Measurements from ENCODE around the gene NOSTRIN.
A peak's percentile ranks its signal among the peaks of the same experiment; 100 is the strongest.

Gene NOSTRIN

DNA sequence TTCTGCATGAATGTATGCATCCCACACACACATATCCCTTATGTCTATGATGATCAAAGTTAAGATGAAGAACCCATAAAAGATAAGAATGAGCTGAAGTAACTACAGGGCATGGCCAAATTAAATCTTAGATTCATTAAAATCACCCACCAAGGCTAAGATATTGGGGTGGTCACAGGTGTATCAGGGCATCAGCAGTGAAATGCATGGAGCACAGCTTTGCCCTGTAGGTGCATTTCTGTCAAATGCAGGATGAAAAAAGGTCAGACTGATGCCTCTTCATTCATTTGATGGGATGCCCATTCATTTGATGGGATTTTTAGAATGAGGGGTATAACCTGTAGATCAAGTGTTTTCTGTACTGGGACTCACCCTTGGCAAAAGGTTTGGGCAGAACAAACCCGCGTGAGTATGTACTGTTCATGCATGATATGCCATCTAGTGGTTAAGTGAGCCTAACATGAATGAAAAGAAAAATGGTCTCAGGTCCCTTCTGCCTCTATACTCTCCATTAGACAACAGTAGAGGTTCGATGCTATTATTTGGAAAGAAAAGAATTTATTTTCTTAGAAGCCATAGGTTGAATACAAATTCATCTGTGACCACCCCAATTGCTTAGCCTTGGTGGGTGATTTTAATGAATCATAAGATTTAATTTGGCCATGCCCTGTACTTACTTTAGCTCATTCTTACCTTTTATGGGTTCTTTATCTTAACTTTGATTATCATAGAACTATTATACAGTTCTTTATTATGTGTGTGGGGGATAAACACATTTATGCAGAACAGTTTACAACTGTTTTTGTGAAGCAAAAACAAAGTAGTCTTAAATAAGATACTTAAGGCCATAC lies 43.2 kb upstream of the NOSTRIN start:
- no peak overlapping the region for H3K4me3 ChIP-seq (ENCODE audit: low read depth, low read length)
- H3K36me3 ChIP-seq (ENCODE audit: control insufficient read depth in 2 of 2, insufficient read depth in 1 of 2, low read length in 2 of 2) = peaks cover 0 to 3% of the 10 kb centered on the region in 2 experiments; a peak in 1 of 3 replicates
- TF ChIP-seq SCRT2 (tag by site-specific recombination; IDR thresholded peaks at IDR 0.05) (0 out of 2 replicates have a peak, but pooled peaks have one; percentile 22), TCF7L2 (IDR thresholded peaks at IDR 0.05; ENCODE audit: borderline replicate concordance, low read depth, low read length) (no peak), ZNF654 (tag by site-specific recombination; IDR thresholded peaks at IDR 0.05; ENCODE audit: low read depth) (peak; percentile 52), ZNF391 (tag by site-specific recombination; IDR thresholded peaks at IDR 0.05; ENCODE audit: borderline replicate concordance, low read depth) (no peak), CTCF (tag by site-specific recombination; IDR thresholded peaks at IDR 0.05) (0 out of 2 replicates have a peak, but pooled peaks have one; percentile 9)
- POLR2A ChIA-PET = no interaction called here
- CTCF ChIA-PET = interaction anchor here (0.6 to 2.2 kb wide), 11 partner anchors 11 to 491 kb away, joined by 3 to 9 read pairs (median 4); no protein-coding TSS in a partner anchor
- H3K27ac ChIP-seq (ENCODE audit: extremely low read depth, low read depth, low read length) = no peak overlapping the region
- H3K9me3 ChIP-seq (ENCODE audit: control insufficient read depth, insufficient read depth, low read depth, low read length) = no peaks in the 10 kb centered on the region
- no peaks in the 10 kb centered on the region for H3K4me1 ChIP-seq (ENCODE audit: control insufficient read depth, insufficient read depth, low read length)

GRCh38 chr2:168765401-168765800 lies 37.0 kb upstream of the NOSTRIN start:
- POLR2A ChIA-PET = no interaction called here
- TF ChIP-seq HOXA7 (CRISPR knock-in tag; IDR thresholded peaks at IDR 0.05; ENCODE audit: borderline replicate concordance) = no peak
- no peak for TF ChIP-seq ZNF248 (tag by site-specific recombination; IDR thresholded peaks at IDR 0.05)
- no peak for TF ChIP-seq ZNF239 (tag by site-specific recombination; IDR thresholded peaks at IDR 0.05)
- no peak for TF ChIP-seq KLF7 (tag by site-specific recombination; IDR thresholded peaks at IDR 0.05; ENCODE audit: borderline replicate concordance)
- no peak for TF ChIP-seq ZNF48 (tag by site-specific recombination; IDR thresholded peaks at IDR 0.05)
- no peak for TF ChIP-seq ZBTB20 (tag by site-specific recombination; IDR thresholded peaks at IDR 0.05)
- no peak for TF ChIP-seq ZNF24 (tag by site-specific recombination; IDR thresholded peaks at IDR 0.05)
- no peak for TF ChIP-seq ZNF677 (tag by site-specific recombination; IDR thresholded peaks at IDR 0.05)
- TF ChIP-seq PRDM4 (tag by site-specific recombination; IDR thresholded peaks at IDR 0.05) = no peak
- Histone ChIP-seq H3K4me3 (ENCODE audit: low read depth, low read length) (no peak overlapping the region), H3K27ac (ENCODE audit: extremely low read depth, low read depth, low read length) (no peak overlapping the region), H3K36me3 (ENCODE audit: control insufficient read depth in 2 of 2, insufficient read depth in 1 of 2, low read length in 2 of 2) (peaks cover 0 to 7% of the 10 kb centered on the region in 2 experiments; a peak in 1 of 3 replicates), H3K9me3 (ENCODE audit: control insufficient read depth, insufficient read depth, low read depth, low read length) (no peaks in the 10 kb centered on the region), H3K4me1 (ENCODE audit: control insufficient read depth, insufficient read depth, low read length) (no peaks in the 10 kb centered on the region; the same call in 1 of the 2 replicates)
- CTCF ChIA-PET = interaction anchor here (0.6 to 1.1 kb wide), 2 partner anchors 9 to 88 kb away, joined by 3 to 5 read pairs; no protein-coding TSS in a partner anchor

DNA sequence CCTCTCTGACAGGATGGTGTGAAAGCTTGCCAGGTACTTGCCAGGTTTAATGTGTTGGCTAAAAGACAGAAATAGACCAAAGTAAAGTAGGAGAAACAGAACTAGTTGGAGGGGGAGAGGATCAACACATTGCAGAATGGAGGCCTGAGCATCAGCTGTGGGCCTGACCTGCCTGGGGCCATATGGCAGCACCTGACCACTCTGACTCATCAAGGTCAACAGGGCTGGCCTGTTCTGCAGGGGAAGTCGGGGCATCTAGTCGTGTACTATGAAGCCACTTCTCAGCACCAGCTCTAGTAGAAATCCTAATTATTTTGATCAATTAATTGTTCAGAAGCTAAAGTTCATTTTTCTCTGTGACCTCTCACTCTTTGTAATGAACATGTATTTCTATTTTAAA lies 35.8 kb upstream of the NOSTRIN start:
- Histone ChIP-seq H3K9me3 (ENCODE audit: control insufficient read depth, insufficient read depth, low read depth, low read length) (no peaks in the 10 kb centered on the region), H3K36me3 (ENCODE audit: control insufficient read depth in 2 of 2, insufficient read depth in 1 of 2, low read length in 2 of 2) (peaks cover 0 to 7% of the 10 kb centered on the region in 2 experiments; a peak in 1 of 3 replicates), H3K27ac (ENCODE audit: extremely low read depth, low read depth, low read length) (no peak overlapping the region), H3K4me1 (ENCODE audit: control insufficient read depth, insufficient read depth, low read length) (no peaks in the 10 kb centered on the region; the same call in 1 of the 2 replicates), H3K4me3 (ENCODE audit: low read depth, low read length) (no peak overlapping the region)
- ChIA-PET CTCF (interaction anchor here (0.5 to 0.8 kb wide), 2 partner anchors 71 to 154 kb away, joined by 3 read pairs; no protein-coding TSS in a partner anchor), POLR2A (no interaction called here)
- no peak for TF ChIP-seq ZBTB7A (tag by site-specific recombination; IDR thresholded peaks at IDR 0.05; ENCODE audit: low read depth)
- TF ChIP-seq ZNF610 (tag by site-specific recombination; IDR thresholded peaks at IDR 0.05; ENCODE audit: borderline replicate concordance) = no peak
- TF ChIP-seq ZNF335 (tag by site-specific recombination; conservative IDR thresholded peaks at IDR 0.05) = no peak
- TF ChIP-seq ZNF776 (tag by site-specific recombination; IDR thresholded peaks at IDR 0.05; ENCODE audit: borderline replicate concordance) = no peak
- TF ChIP-seq ZNF560 (tag by site-specific recombination; IDR thresholded peaks at IDR 0.05; ENCODE audit: borderline replicate concordance) = no peak
- TF ChIP-seq, protein P1, sequence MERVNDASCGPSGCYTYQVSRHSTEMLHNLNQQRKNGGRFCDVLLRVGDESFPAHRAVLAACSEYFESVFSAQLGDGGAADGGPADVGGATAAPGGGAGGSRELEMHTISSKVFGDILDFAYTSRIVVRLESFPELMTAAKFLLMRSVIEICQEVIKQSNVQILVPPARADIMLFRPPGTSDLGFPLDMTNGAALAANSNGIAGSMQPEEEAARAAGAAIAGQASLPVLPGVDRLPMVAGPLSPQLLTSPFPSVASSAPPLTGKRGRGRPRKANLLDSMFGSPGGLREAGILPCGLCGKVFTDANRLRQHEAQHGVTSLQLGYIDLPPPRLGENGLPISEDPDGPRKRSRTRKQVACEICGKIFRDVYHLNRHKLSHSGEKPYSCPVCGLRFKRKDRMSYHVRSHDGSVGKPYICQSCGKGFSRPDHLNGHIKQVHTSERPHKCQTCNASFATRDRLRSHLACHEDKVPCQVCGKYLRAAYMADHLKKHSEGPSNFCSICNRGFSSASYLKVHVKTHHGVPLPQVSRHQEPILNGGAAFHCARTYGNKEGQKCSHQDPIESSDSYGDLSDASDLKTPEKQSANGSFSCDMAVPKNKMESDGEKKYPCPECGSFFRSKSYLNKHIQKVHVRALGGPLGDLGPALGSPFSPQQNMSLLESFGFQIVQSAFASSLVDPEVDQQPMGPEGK (tag by site-specific recombination; IDR thresholded peaks at IDR 0.05) = no peak
- no peak for TF ChIP-seq FEZF1 (tag by site-specific recombination; IDR thresholded peaks at IDR 0.05)
- no peak for TF ChIP-seq OSR2 (tag by site-specific recombination; IDR thresholded peaks at IDR 0.05)
- no peak for TF ChIP-seq ZNF791 (tag by site-specific recombination; IDR thresholded peaks at IDR 0.05)
- no peak for TF ChIP-seq ZNF416 (tag by site-specific recombination; IDR thresholded peaks at IDR 0.05)
- TF ChIP-seq ZNF324 (tag by site-specific recombination; IDR thresholded peaks at IDR 0.05) = no peak
- TF ChIP-seq ZNF473 (tag by site-specific recombination; IDR thresholded peaks at IDR 0.05) = no peak

Measured in HEK293 (cell line).